GM11168 (cell line): ENCODE data around the gene LGI1.

Experiments
- in situ Hi-C: fragments of 300-500 bp; cut with MboI; formaldehyde crosslinking; loops from one replicate; pipeline ENCODE4 v1.12.0; 2022; ENCODE audit warnings: low sequenced_read_pairs; ENCODE audit not compliant: unreplicated experiment

The LGI1 gene

DNA sequence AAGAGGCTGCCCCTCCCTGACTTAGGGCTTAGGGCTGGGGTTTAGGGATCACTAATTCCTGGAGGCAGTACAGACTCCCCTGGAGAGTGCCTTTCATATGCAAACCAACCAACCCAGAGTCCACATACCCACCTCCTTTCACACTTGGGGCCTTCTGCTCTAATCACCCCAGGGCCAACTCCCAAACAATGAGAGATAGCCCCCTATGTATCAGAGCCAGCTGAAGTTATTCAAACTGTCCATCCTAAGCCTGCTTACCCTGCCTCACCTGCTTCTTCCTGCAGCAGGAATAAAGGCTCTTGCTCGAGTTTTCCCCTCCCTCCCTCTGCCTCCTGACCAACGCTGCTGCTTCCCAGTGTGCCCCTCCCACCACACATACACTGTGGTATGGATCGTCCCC, 84.2 kb downstream of the LGI1 start:
- in situ Hi-C loops, result no loop called here

DNA sequence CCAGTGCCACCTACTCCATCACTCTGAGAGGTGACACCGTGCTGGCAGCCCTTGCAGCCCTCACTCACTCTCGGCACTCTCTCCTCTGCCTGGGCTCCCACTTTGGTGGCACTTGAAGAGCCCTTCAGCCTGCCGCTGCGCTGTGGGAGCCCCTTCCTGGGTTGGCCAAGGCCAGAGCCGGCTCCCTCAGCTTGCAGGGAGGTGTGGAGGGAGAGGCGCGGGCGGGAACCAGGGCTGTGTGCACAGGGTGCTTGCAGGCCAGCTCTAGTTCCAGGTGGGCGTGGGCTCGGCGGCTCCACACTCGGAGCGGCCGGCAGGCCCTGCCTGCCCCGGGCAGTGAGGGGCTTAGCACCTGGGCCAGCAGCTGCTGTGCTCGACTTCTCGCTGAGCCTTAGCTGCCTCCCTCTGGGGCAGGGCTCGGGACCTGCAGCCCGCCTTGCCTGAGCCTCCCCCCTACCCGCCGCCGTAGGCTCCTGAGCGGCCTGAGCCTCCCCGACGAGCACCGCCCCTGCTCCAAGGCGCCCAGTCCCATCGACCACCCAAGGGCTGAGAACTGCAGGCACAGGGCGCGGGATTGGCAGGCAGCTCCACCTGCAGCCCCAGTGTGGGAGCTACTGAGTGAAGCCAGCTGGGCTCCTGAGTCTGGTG, 87.4 kb downstream of the LGI1 start:
- in situ Hi-C loops, result no loop called here
